ENCODE results near the gene PLCB1. TPM values are rescaled to one million over a fixed set of nuclear protein-coding genes. Genes with fewer than 3 reads are reported as not detected.

The PLCB1 gene
- total RNA-seq, 1 donor from 2014 or later = 10.7 TPM

DNA sequence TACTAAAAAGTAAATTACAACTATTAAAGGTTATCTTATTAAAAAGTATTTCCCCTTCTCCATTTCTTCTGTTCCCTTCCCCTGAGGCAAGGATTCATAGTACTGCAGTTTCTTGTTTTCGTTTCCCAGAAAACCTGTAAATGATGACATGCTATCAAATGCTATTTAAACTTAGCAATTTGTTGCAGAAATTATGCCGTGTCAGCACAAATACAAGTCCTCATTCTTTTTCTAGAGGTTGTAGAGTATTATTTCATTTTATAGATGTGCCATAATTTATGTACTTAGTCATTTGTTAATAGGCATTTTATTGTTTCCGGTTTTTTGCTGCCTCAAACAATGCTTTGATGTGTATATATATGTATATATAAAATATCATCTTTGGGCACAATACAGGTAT, 268.4 kb downstream of the PLCB1 start:
- Histone ChIP-seq H3K9me3 (ENCODE audit: insufficient read depth, low read depth, low read length) (no peaks in the 10 kb centered on the region), H4K20me1 (ENCODE audit: insufficient read depth, low read length) (no peaks in the 10 kb centered on the region), H3K36me3 (ENCODE audit: insufficient read depth, low read length) (no peaks in the 10 kb centered on the region), H3K27ac (ENCODE audit: low read depth, low read length) (no peak overlapping the region), H2AFZ (ENCODE audit: low read depth, low read length) (no peak overlapping the region), H3K9ac (ENCODE audit: low read length) (no peak overlapping the region), H3K79me2 (ENCODE audit: insufficient read depth, low read length) (no peaks in the 10 kb centered on the region), H3K27me3 (ENCODE audit: insufficient read depth, low read length) (no peaks in the 10 kb centered on the region), H3K4me3 (ENCODE audit: insufficient read depth, low read depth, low read length) (no peak overlapping the region), H3K4me1 (ENCODE audit: insufficient read depth, low read length) (no peaks in the 10 kb centered on the region), H3K4me2 (ENCODE audit: low read length) (no peak overlapping the region)
- no peaks in the 10 kb centered on the region for H3K4me1 Mint-ChIP-seq (ENCODE audit: low read depth, unreplicated experiment)
- H3K4me3 Mint-ChIP-seq (ENCODE audit: unreplicated experiment) = no peak overlapping the region
- no peaks in the 10 kb centered on the region for H3K9me3 Mint-ChIP-seq (ENCODE audit: unreplicated experiment)
- no peaks in the 10 kb centered on the region for H3K36me3 Mint-ChIP-seq (ENCODE audit: low read depth, unreplicated experiment)
- DNase-seq (ENCODE audit: low read depth) (no peak), FAIRE-seq (no peak)
- no peak overlapping the region for H3K27ac Mint-ChIP-seq (ENCODE audit: unreplicated experiment)
- TF ChIP-seq EZH2 (IDR thresholded peaks at IDR 0.05; ENCODE audit: insufficient read depth, low read length) = no peak
- TF ChIP-seq, protein P1, sequence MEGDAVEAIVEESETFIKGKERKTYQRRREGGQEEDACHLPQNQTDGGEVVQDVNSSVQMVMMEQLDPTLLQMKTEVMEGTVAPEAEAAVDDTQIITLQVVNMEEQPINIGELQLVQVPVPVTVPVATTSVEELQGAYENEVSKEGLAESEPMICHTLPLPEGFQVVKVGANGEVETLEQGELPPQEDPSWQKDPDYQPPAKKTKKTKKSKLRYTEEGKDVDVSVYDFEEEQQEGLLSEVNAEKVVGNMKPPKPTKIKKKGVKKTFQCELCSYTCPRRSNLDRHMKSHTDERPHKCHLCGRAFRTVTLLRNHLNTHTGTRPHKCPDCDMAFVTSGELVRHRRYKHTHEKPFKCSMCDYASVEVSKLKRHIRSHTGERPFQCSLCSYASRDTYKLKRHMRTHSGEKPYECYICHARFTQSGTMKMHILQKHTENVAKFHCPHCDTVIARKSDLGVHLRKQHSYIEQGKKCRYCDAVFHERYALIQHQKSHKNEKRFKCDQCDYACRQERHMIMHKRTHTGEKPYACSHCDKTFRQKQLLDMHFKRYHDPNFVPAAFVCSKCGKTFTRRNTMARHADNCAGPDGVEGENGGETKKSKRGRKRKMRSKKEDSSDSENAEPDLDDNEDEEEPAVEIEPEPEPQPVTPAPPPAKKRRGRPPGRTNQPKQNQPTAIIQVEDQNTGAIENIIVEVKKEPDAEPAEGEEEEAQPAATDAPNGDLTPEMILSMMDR (IDR thresholded peaks at IDR 0.05; ENCODE audit: insufficient read depth, low read depth, low read length) = no peak
- H3K27me3 Mint-ChIP-seq (ENCODE audit: low read depth, unreplicated experiment) = no peaks in the 10 kb centered on the region

DNA sequence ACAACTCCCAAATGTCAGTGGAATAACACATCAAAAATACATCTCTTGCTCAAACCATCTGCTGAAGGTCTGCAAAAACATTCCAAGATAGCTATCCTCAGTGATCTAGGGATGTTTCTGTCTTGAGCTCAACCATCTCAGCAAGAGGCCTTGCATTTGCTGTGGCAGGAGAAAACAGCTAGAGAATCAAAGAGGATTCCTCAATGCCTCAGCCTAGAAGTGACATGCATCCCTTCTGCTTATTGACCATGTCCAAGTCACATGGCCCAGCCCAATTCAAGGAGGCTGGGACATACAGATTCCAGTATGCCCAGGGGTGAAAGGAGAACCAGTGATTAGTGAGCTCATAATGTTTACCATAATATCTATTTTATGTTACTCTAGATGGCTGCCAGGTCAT, 269.5 kb downstream of the PLCB1 start:
- no peak overlapping the region for H3K4me3 ChIP-seq (ENCODE audit: insufficient read depth, low read depth, low read length)
- no peaks in the 10 kb centered on the region for H4K20me1 ChIP-seq (ENCODE audit: insufficient read depth, low read length)
- Mint-ChIP-seq H3K9me3 (ENCODE audit: unreplicated experiment) (no peaks in the 10 kb centered on the region), H3K36me3 (ENCODE audit: low read depth, unreplicated experiment) (no peaks in the 10 kb centered on the region), H3K27me3 (ENCODE audit: low read depth, unreplicated experiment) (no peaks in the 10 kb centered on the region), H3K27ac (ENCODE audit: unreplicated experiment) (no peak overlapping the region), H3K4me1 (ENCODE audit: low read depth, unreplicated experiment) (no peaks in the 10 kb centered on the region), H3K4me3 (ENCODE audit: unreplicated experiment) (no peak overlapping the region)
- H3K4me2 ChIP-seq (ENCODE audit: low read length) = no peak overlapping the region
- no peaks in the 10 kb centered on the region for H3K4me1 ChIP-seq (ENCODE audit: insufficient read depth, low read length)
- no peak overlapping the region for H2AFZ ChIP-seq (ENCODE audit: low read depth, low read length)
- TF ChIP-seq, protein P1 (IDR thresholded peaks at IDR 0.05; ENCODE audit: insufficient read depth, low read depth, low read length) = no peak
- TF ChIP-seq EZH2 (IDR thresholded peaks at IDR 0.05; ENCODE audit: insufficient read depth, low read length) = no peak
- DNase-seq (ENCODE audit: low read depth) (no peak), FAIRE-seq (no peak)
- no peaks in the 10 kb centered on the region for H3K79me2 ChIP-seq (ENCODE audit: insufficient read depth, low read length)
- H3K36me3 ChIP-seq (ENCODE audit: insufficient read depth, low read length) = no peaks in the 10 kb centered on the region
- no peaks in the 10 kb centered on the region for H3K27me3 ChIP-seq (ENCODE audit: insufficient read depth, low read length)
- H3K9me3 ChIP-seq (ENCODE audit: insufficient read depth, low read depth, low read length) = no peaks in the 10 kb centered on the region
- H3K27ac ChIP-seq (ENCODE audit: low read depth, low read length) = no peak overlapping the region
- no peak overlapping the region for H3K9ac ChIP-seq (ENCODE audit: low read length)

DNA sequence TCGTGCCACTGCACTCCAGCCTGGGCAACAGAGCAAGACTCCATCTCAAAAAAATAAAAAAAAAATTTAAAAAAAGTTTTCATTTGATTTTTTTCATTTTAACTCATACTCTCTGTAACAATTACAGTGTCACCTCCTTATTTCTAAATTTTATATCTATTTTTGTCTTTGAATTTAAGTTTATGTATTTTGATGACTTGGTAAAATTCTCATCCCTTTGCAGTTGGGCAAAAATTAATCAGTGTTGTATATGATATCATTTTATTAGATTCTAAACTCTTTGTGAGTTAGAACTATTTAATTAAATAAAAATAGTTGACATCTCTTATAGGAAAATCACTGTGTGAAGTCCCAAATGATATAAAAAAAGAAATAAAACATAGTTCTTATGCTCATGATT, 270.7 kb downstream of the PLCB1 start:
- no peaks in the 10 kb centered on the region for H3K9me3 Mint-ChIP-seq (ENCODE audit: unreplicated experiment)
- no peak overlapping the region for H3K9ac ChIP-seq (ENCODE audit: low read length)
- DNase-seq (ENCODE audit: low read depth) = no peak
- FAIRE-seq = no peak
- no peaks in the 10 kb centered on the region for H3K27me3 Mint-ChIP-seq (ENCODE audit: low read depth, unreplicated experiment)
- H4K20me1 ChIP-seq (ENCODE audit: insufficient read depth, low read length) = no peaks in the 10 kb centered on the region
- no peak overlapping the region for H3K4me3 ChIP-seq (ENCODE audit: insufficient read depth, low read depth, low read length)
- no peaks in the 10 kb centered on the region for H3K79me2 ChIP-seq (ENCODE audit: insufficient read depth, low read length)
- H3K36me3 Mint-ChIP-seq (ENCODE audit: low read depth, unreplicated experiment) = no peaks in the 10 kb centered on the region
- no peak overlapping the region for H3K4me2 ChIP-seq (ENCODE audit: low read length)
- H3K4me1 Mint-ChIP-seq (ENCODE audit: low read depth, unreplicated experiment) = no peaks in the 10 kb centered on the region
- TF ChIP-seq, protein P1 (IDR thresholded peaks at IDR 0.05; ENCODE audit: insufficient read depth, low read depth, low read length) = no peak
- no peak for TF ChIP-seq EZH2 (IDR thresholded peaks at IDR 0.05; ENCODE audit: insufficient read depth, low read length)
- H3K27me3 ChIP-seq (ENCODE audit: insufficient read depth, low read length) = no peaks in the 10 kb centered on the region
- no peak overlapping the region for H2AFZ ChIP-seq (ENCODE audit: low read depth, low read length)
- H3K4me3 Mint-ChIP-seq (ENCODE audit: unreplicated experiment) = no peak overlapping the region
- no peak overlapping the region for H3K27ac ChIP-seq (ENCODE audit: low read depth, low read length)
- no peak overlapping the region for H3K27ac Mint-ChIP-seq (ENCODE audit: unreplicated experiment)
- H3K9me3 ChIP-seq (ENCODE audit: insufficient read depth, low read depth, low read length) = no peaks in the 10 kb centered on the region
- H3K36me3 ChIP-seq (ENCODE audit: insufficient read depth, low read length) = no peaks in the 10 kb centered on the region
- H3K4me1 ChIP-seq (ENCODE audit: insufficient read depth, low read length) = no peaks in the 10 kb centered on the region

Data from astrocyte (in vitro differentiated cells and primary cell).